HepG2 (cell line): ENCODE data around the gene B9D2. TPM values are rescaled to one million over a fixed set of nuclear protein-coding genes. Genes with fewer than 3 reads are reported as not detected.

Source experiments
- EEA1 ChIP-seq: sonication (generic); formaldehyde crosslinking; IDR thresholded peaks from 2 replicates; pipeline ENCODE4 v1.5.1; 2020; ENCODE audit warnings: mild to moderate bottlenecking, missing genetic modification reagents, borderline replicate concordance
- FOSL2 ChIP-seq: sonication (generic); formaldehyde crosslinking; IDR thresholded peaks from 2 replicates; pipeline ENCODE4 v1.4.0; 2020; ENCODE audit warnings: missing genetic modification reagents
- REPIN1 ChIP-seq: sonication (generic); formaldehyde crosslinking; IDR thresholded peaks from 2 replicates; pipeline ENCODE4 v1.8.0; 2022; ENCODE audit warnings: missing genetic modification reagents, low read depth, mild to moderate bottlenecking, borderline replicate concordance
- SMAD3 ChIP-seq: sonication (generic); formaldehyde crosslinking; IDR thresholded peaks from 2 replicates; pipeline ENCODE4 v1.4.0; 2020; ENCODE audit warnings: missing genetic modification reagents
- TEAD3 ChIP-seq: optimal IDR thresholded peaks from 2 replicates; pipeline ENCODE3; 2016; ENCODE audit warnings: borderline replicate concordance
- ZBTB40 ChIP-seq, 2 experiments: fragments of 450-650 bp in 1 of 2; sonication (generic) in 1 of 2; formaldehyde crosslinking in 1 of 2; IDR thresholded peaks; 2 replicates each; pipeline versions ENCODE4 v1.6.1 to v1.8.0; 2016 to 2022; ENCODE audit warnings: antibody characterized with exemption in 1 of 2, mild to moderate bottlenecking in 1 of 2, missing genetic modification reagents in 1 of 2
- ZFP62 ChIP-seq: sonication (generic); formaldehyde crosslinking; IDR thresholded peaks from 2 replicates; pipeline ENCODE4 v1.4.0; 2020; ENCODE audit warnings: missing genetic modification reagents
- ZNF20 ChIP-seq: sonication (generic); formaldehyde crosslinking; IDR thresholded peaks from 2 replicates; pipeline ENCODE4 v1.4.0; 2020; ENCODE audit warnings: mild to moderate bottlenecking, moderate library complexity, missing genetic modification reagents
- ZNF251 ChIP-seq: sonication (generic); formaldehyde crosslinking; IDR thresholded peaks from 2 replicates; pipeline ENCODE4 v1.9.0; 2021; ENCODE audit warnings: mild to moderate bottlenecking, missing genetic modification reagents
- ZNF329 ChIP-seq: sonication (generic); formaldehyde crosslinking; IDR thresholded peaks from 2 replicates; pipeline ENCODE4 v1.9.0; 2021; ENCODE audit warnings: low read depth, mild to moderate bottlenecking, missing genetic modification reagents
- ZNF333 ChIP-seq: sonication (generic); formaldehyde crosslinking; IDR thresholded peaks from 2 replicates; pipeline ENCODE4 v1.4.0; 2020; ENCODE audit warnings: mild to moderate bottlenecking, missing genetic modification reagents, borderline replicate concordance
- ZNF343 ChIP-seq: sonication (generic); formaldehyde crosslinking; IDR thresholded peaks from 2 replicates; pipeline ENCODE4 v1.4.0; 2020; ENCODE audit warnings: mild to moderate bottlenecking, missing genetic modification reagents
- ZNF530 ChIP-seq: sonication (generic); formaldehyde crosslinking; IDR thresholded peaks from 2 replicates; pipeline ENCODE4 v1.5.0; 2020; ENCODE audit warnings: low read depth, mild to moderate bottlenecking, missing genetic modification reagents
- ZNF543 ChIP-seq: sonication (generic); formaldehyde crosslinking; IDR thresholded peaks from 2 replicates; pipeline ENCODE4 v1.4.0; 2020; ENCODE audit warnings: mild to moderate bottlenecking, missing genetic modification reagents
- ZNF546 ChIP-seq: sonication (generic); formaldehyde crosslinking; conservative IDR thresholded peaks from 2 replicates; pipeline ENCODE4 v1.8.1; 2023; ENCODE audit warnings: mild to moderate bottlenecking, missing genetic modification reagents
- ZNF839 ChIP-seq: sonication (generic); formaldehyde crosslinking; IDR thresholded peaks from 2 replicates; pipeline ENCODE4 v1.4.0; 2020; ENCODE audit warnings: missing genetic modification reagents, mild to moderate bottlenecking, borderline replicate concordance
- ZNF883 ChIP-seq: sonication (generic); formaldehyde crosslinking; IDR thresholded peaks from 2 replicates; pipeline ENCODE4 v1.5.1; 2020; ENCODE audit warnings: mild to moderate bottlenecking, missing genetic modification reagents; ENCODE audit errors: not compliant biosample characterization
- ZSCAN31 ChIP-seq: sonication (generic); formaldehyde crosslinking; IDR thresholded peaks from 2 replicates; pipeline ENCODE4 v1.5.0; 2020; ENCODE audit warnings: low read depth, mild to moderate bottlenecking, missing genetic modification reagents
- ZUFSP ChIP-seq: sonication (generic); formaldehyde crosslinking; IDR thresholded peaks from 2 replicates; pipeline ENCODE4 v1.9.0; 2021; ENCODE audit warnings: missing genetic modification reagents, mild to moderate bottlenecking, borderline replicate concordance
- polyA plus RNA-seq, 8 experiments: library from polyadenylated mRNA; depleted of rRNA in 3 of 8; stranded (reverse) in 7 of 8; unstranded in 1 of 8; fragments of >200 nt; fragmentation: Illumina TruSeq in 4 of 8; extraction: Trizol in 4 of 8; gene quantifications; 2 replicates each; pipeline versions ENCODE4 v1.2.1 to v1.2.3, GENCODE V29; 2011 to 2016; ENCODE audit warnings: low read depth in 4 of 8, missing spikeins in 1 of 8, mixed read lengths in 1 of 8; ENCODE audit not compliant: insufficient read depth in 1 of 8
- total RNA-seq, 5 experiments: library from RNA; depleted of rRNA; stranded (reverse); fragments of >200 nt; fragmentation: Illumina TruSeq; extraction: Trizol; gene quantifications; 2 replicates each; pipeline ENCODE4 v1.2.3, GENCODE V29; 2016; ENCODE audit warnings: low read depth in 1 of 5

B9D2 gene
- total and polyA plus RNA-seq, 2 of the 13 experiments (the other 11 are each of a cell fraction or from before 2014, with no cell fraction given) = 3.1 to 4.4 TPM

GRCh38 chr19:41309180-41310032 is 54.5 kb downstream of the B9D2 start (continued):
- TF ChIP-seq ZNF333 (CRISPR knock-in tag) (no peak), ZNF329 (CRISPR knock-in tag) (no peak), EEA1 (CRISPR knock-in tag) (no peak), ZNF883 (CRISPR knock-in tag) (no peak), FOSL2 (CRISPR knock-in tag) (no peak), ZFP62 (CRISPR knock-in tag) (no peak), ZNF20 (CRISPR knock-in tag) (no peak), ZNF839 (CRISPR knock-in tag) (no peak), REPIN1 (CRISPR knock-in tag) (no peak), ZSCAN31 (CRISPR knock-in tag) (no peak), TEAD3 (no peak), ZNF543 (CRISPR knock-in tag) (no peak), ZUFSP (no peak), ZNF251 (CRISPR knock-in tag) (no peak), SMAD3 (CRISPR knock-in tag) (0 out of 2 replicates have a peak, but pooled peaks have one; percentile 2), ZBTB40 (IDR thresholded peaks at IDR 0.05) (no peak), ZBTB40 (CRISPR knock-in tag; IDR thresholded peaks at IDR 0.05) (no peak), ZNF546 (CRISPR knock-in tag) (no peak), ZNF530 (CRISPR knock-in tag) (no peak), ZNF343 (no peak)
